GM18861 (cell line): ENCODE measurements around the gene LSM3.
A peak's percentile ranks its signal among the peaks of the same experiment; 100 is the strongest.
"Not testable (repeated sequence)": the region's sequence is repeated elsewhere in the genome, so short reads cannot be mapped to it uniquely, and the experiment has no call there.

Source experiments
- ATAC-seq: cut with Tn5 transposase; IDR thresholded peaks from one replicate; pipeline ENCODE4 v1.9.1; 2021; ENCODE audit not compliant: unreplicated experiment

The LSM3 gene

DNA sequence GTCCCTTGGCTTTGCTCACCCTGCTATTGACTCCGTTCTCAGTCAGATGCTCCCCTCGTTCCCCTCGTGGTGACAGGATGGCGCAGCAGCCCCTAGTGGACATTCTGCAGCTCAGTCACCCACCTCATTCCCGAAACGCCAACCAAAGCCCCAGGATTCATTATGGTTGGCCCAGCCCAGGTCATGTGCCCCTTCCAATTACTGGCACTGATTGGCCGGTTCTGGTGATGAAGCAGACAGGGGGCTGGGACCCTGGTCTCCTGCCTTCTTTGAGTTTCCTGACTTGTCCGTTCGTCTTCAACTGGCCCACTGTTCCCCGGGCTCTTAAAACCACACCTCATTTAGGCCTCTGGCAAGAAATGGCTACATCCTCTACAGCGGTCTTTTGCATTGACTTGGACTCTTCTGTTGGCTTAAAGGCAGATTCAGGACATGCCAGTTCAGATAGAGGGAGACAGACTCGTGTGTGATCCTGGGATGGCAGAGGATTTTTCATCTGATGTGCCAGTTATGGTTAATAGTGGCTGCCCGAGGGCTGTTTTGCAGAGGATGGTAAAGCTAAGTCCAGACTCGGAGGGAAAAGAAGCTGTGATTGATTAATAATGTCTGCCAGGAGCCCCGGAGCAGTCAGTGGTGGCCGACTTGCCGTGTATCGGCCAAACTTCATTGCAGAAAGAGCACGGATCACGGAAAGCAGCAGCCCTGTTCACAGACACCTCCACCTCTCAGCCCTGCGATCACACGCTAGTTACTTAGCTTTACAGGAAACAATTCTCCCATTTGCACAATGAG lies 37.8 kb downstream of the LSM3 start:
- peak; percentile 77 for ATAC-seq

DNA sequence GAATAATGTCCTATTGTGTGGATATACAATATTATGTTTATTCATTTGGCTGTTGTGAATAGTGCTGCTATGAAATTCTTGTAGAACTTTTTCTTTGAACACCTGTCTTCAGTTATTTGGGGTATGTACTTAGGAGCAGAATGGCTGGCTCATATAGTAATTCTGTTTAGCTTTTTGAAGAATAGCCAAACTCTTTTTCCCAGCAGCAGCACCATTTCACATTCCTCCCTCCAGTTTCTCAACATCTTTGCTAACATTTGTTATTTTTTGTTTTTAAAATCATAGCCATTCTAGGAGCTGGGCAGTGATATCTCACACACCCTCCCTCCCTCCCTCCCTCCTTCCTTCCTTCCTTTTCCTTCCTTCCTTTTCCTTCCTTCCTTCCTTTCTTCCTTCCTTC lies 39.7 kb downstream of the LSM3 start:
- ATAC-seq: no peak

DNA sequence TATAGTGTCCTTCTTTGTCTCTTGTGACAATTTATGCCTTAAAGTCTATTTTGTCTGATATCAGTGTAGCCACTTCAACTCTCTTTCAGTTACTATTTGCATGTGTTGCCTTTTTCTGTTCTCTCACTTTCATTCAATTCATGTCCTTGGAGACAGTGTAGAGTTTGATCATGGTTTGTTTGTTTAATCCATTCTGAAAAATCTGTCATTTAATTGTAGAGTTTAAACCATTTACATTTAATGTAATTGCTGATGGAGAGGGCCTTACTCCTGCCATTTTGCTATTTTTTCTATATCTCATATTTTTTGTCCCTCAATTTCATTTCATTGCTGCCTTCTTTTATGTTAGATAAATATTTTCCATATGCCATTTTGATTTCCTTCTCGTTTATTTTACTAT lies 42.3 kb downstream of the LSM3 start:
- no peak for ATAC-seq

DNA sequence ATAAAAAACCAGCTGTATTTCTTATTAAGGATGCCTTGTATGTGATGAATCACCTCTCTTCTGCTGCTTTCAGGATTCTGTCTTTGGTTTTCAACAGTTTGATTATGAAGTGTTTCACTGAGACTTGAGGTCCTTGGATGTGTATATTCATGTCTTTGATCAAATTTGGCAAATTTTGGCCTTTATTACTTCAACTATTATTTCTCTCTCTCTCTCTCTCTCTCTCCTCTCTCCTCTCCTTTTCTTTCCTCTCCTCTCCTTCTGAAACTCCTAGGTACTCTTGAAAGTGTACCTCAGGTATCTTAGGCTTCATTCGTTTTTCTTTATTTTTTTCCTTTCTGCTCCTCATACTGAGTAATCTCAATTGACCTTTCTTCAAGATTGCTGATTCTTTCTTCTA lies 43.3 kb downstream of the LSM3 start:
- no peak for ATAC-seq

DNA sequence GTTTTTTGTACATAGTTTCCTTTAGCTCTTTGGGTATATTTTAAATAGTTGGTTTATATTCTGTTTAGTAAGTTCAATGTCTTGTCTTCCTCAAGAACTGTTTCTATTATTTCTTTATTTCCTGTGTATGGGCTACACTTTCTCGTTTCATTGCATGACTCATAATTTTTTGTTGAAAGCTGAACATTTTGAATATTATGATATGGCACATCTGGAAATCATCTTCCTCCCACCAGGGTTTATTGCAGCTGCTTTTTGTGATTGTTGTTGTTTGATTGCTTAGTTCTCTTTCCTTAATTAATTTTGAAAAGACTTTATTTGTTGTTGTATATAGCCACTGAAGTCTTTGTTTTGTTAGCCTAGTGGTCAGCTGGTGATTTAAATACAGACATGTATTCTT lies 43.8 kb downstream of the LSM3 start:
- ATAC-seq: no peak

DNA sequence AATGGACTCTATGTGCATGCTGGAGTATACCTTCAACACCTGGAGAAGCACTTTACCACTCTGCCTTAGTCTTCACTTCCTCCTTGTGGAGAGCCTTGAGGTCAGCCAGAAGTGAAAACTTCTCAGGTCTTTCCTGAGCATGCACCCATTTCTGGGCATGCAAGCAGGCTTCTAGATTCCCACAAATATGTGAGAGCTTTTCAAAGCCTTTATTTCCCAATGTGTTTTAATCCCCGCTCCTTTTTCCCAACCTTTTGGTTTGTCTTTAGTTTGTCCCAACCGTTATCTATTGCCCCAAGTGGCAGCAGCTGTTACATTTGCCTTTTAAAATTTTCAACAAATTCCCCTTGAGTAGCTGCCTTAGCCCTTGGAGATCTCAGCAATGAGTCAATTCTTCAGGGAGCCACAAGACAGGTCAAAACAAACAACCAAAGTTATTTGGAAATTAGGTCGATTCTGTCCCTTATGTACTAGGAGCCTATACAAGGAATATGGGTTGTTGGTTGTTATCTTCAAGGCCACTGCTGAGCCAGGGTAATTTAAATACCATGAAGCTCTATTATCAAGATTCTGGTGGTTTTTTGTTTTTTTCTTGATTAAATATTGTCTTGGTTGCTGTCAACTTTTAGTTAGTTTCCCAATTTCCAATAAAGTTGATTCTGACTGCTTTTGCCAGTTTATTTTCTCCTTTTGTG lies 44.4 kb downstream of the LSM3 start:
- ATAC-seq: no peak

- ATAC-seq: no peak
Measured at GRCh38 chr3:14223595-14223994, 45.0 kb downstream of the LSM3 start.

DNA sequence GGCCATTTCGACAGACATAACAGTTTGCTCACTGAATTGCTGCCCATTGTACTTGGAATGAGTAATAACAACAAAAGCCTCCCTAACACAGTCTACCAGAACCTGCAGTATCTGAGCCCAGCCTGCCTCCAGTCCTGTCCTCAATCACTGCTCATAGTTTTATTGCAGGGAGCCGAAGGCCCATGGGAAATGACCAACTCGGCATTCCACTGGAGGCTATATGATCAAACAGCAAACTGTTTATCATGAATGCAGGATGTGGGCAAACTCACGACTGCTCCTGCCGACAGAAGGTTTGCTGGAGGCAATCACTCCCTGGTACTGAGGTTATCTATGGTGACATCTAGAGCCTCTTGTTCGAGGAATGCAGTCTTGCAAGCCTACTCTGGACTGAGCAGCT lies 46.3 kb downstream of the LSM3 start:
- ATAC-seq: no peak

DNA sequence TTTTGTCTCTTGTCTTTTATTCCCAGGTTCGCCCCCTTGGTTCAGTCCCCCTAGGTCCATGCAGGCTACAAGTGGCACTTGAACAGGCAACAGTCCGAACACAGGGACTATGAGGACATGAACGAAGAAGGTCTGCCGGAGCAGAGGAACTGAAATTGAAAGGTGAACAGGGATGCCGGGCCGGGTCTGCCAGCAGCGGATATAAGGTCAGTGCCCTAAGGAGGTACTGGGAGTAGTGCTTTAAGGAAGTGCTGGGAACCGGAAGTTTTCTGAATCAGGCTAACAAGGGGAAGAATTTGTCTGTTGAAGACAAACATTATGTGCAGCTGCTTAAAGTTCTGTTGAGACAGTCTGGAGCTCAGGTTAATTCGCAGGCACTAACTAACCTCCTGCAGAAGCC lies 46.8 kb downstream of the LSM3 start:
- no peak for ATAC-seq

GRCh38 chr3:14226351-14226750 lies 47.7 kb downstream of the LSM3 start:
- not testable (repeated sequence) for ATAC-seq

DNA sequence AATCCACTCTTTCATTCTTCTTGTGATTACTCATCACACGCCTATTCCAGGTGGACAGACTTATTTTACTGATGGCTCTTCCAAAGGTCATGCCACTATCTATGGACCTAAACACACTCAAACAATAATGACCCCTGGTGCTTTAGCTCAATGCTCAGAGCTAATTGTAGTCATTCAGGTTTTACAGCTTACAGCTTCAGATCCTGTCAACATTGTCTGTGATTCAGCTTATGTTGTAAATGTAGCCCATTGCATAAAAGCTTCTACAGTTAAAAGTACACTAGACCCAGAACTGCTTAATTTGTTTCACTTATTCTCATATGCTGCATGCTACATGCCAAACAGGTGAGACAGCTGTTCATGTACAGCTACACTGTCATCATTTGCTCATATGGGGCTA lies 49.2 kb downstream of the LSM3 start:
- ATAC-seq: no peak

DNA sequence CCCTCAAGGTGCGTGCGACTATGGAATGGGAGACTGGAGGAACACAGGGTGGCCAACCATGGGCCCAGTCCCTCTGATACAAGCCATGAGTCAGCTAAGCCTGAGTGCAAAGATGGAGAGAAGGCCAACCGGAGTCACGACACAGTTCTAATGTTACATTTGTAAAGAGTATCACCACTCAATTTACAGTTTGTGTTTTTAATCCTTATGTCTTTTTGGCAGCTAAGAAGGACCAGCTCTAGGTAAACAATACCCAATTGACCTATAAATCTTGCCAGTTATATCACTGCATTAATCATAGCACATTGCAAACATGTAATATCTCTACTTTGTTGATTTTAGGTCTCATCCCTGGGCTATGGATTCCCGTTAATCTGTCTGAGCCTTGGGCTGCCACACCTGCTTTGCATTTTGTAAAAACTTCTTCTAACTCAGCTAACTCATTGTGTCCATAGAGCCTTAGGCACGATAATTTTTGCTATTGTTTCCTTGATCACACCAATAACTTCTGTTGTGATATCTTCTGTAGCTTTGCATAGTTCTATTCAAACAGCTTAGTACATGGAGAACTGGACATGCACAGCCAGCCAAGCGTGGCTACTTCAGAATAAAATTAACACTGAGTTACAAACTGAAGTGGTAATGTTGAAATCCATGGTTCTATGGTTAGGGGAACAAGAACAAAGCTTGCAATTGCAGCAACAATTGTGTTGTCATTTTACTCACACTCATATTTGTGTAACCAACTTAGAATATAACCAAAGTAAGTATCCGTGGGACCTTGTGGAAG lies 50.3 kb downstream of the LSM3 start:
- no peak for ATAC-seq

- not testable (repeated sequence) for ATAC-seq
Measured at GRCh38 chr3:14229695-14230094, 51.1 kb downstream of the LSM3 start.

- no peak for ATAC-seq
Measured at GRCh38 chr3:14230729-14231128, 52.1 kb downstream of the LSM3 start.

DNA sequence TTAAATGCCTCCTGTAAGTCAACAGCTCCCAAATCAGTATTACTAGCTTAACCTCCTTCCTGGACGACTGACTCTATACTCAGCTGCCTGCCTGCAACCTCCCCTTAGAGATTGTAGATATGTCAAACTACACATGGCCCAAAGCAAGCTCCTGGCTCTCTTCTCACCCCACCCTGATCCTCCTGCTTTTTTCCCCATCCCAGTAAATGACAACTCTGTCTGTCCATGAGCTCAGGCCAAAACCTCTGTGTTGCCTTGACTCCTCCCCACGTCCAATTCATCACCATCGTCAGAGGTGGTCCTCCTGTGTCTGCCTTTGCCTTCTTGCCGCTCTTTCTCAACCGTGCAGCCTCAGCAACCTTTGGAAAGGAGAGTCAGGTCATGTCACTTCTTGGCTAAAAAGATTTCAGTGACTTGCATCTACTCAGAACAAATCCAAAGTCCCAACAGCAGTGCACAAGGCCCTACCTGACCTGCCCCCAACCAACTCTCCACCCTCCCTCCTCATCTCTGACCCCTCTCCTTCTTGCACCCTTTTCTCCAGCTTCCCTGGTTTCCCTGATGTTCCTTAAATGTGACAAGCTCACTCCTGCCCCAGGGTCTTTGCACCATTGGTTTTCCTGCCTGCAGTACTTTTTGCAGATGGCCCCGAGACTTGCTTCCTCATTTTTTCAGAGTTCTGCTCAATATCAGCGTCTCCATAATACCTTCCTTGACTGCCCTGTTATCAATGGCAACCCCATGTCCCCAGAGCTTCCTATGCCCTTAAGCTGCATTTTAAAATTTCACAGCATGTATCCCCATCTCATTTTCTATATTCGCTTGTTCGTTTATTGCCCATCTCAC lies 52.8 kb downstream of the LSM3 start:
- ATAC-seq: no peak

GRCh38 chr3:14231998-14232501 lies 53.4 kb downstream of the LSM3 start:
- ATAC-seq: no peak

- ATAC-seq: no peak
Measured at GRCh38 chr3:14234251-14235002, 55.8 kb downstream of the LSM3 start.

DNA sequence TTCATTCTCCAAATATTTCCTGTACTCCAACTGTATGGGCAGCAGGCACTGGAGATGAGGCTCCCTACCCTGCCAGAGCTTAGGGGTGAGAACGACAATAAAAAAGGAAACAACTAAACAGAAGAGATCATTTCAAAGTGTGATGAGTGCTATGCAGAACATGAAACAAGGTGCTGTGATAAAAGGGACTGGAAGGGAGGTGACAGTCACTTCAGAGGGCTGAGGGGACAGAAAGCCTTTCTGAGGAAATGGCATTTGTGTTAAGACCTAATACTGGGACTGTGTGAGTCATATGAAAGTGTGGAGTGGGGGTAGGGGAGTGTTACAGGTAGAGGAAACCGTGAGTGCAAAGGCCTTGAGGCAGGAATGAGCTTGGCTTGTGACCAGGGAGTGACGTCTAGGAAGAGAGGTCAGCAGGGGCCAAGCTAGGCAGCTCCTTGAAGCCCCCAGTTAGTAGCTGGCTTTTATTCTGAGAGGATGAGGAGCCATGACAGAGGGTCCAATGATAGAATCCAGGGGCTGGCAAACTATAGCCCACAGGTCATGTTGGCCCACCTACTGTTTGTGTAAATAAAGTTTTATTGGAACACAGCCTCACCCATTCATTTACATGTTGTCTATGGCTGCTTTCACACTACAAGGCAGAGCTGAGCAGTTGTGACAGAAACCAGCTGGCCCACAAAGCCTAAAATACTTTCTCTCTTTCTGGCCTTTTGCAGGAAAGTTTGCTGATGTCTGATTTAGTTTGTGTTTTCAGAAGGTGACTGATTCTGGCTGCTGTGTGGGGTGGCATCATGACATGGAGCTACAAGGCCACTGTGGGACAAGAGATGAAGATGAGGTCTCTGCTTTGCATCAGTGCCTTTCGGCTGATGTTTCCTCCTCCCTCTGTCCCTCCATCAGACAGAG lies 56.6 kb downstream of the LSM3 start:
- ATAC-seq: no peak

DNA sequence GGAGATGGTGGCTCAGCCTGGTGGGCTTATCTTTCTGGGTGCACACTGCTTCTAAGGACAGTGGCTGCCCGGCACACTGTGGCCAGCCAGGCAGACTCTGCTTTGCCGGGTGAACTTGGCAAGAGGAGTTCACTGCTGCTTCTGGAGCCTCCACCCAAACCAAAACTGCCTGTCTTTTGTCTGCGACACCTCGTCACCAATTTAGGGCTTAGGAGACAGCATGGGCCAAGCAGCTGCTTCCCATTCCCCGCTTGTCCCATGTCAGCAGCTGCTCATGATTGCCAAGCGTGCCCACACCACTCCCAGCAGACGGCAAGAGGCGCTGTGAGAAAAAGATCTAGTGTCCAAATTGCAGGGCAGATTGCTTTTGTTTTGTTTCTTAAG lies 57.3 kb downstream of the LSM3 start:
- no peak for ATAC-seq
